ENCODE data around the gene PCDHGA5.
"Not testable (repeated sequence)": the region's sequence is repeated elsewhere in the genome, so short reads cannot be mapped to it uniquely, and the experiment has no call there.

PCDHGA5 gene

DNA sequence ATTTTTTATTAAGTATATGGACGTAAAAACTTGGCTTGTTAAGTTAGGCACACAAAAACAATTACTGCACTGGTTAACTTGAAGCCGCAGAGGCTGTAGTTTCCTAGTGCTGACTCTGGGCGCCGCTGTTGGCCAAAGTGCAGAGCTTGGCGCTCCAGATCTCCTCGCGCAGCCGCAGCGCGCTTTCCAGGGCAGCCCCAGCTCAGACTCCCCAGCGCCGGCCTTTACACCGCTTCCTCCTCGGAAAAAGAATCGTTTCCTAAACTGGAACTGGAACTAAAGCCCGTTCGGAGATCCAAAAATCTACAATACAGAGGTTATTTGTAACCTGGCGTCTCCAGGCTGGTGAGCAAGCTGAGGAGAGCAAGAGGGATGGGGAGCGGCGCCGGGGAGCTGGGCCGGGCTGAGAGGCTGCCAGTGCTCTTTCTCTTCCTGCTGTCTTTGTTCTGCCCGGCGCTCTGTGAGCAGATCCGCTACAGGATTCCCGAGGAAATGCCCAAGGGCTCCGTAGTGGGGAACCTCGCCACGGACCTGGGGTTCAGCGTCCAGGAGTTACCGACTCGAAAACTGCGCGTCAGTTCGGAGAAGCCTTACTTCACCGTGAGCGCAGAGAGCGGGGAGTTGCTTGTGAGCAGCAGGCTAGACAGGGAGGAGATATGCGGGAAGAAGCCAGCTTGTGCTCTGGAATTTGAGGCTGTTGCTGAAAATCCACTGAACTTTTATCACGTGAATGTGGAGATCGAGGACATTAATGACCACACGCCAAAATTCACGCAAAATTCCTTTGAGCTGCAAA is 34.0 kb downstream of the PCDHGA5 start, which contains the start of gene PCDHGB5:
PCDHGB5 (plus strand) TSS at position 192 of the 796 bp plus-strand sequence; CDS start at position 373, 181 bp downstream.
- Histone ChIP-seq H3K36me3 (ENCODE audit: low read depth) (peaks cover 14% of the 10 kb centered on the region), H3K9me3 (ENCODE audit: severe bottlenecking) (peaks cover 38% of the 10 kb centered on the region), H3K4me3 (ENCODE audit: severe bottlenecking) (peak within 1 kb of the TSS; percentile 16), H3K27me3 (ENCODE audit: insufficient read depth, poor library complexity, severe bottlenecking) (peaks cover 20% of the 10 kb centered on the region)
- TF ChIP-seq CTCF (IDR thresholded peaks at IDR 0.05; ENCODE audit: poor library complexity, severe bottlenecking), result peak; percentile 86
- not testable (repeated sequence) for H3K27ac ChIP-seq (ENCODE audit: poor library complexity, severe bottlenecking); DNase-seq (ENCODE audit: low spot score); H3K4me1 ChIP-seq (ENCODE audit: insufficient read depth, poor library complexity, severe bottlenecking)
- peak; percentile 90 for ATAC-seq (ENCODE audit: low read depth)

- Histone ChIP-seq H3K27ac (ENCODE audit: poor library complexity, severe bottlenecking) (no peak overlapping the region), H3K36me3 (ENCODE audit: low read depth) (peaks cover 14% of the 10 kb centered on the region), H3K27me3 (ENCODE audit: insufficient read depth, poor library complexity, severe bottlenecking) (peaks cover 20% of the 10 kb centered on the region), H3K4me3 (ENCODE audit: severe bottlenecking) (no peak overlapping the region), H3K4me1 (ENCODE audit: insufficient read depth, poor library complexity, severe bottlenecking) (no peaks in the 10 kb centered on the region), H3K9me3 (ENCODE audit: severe bottlenecking) (peaks cover 34% of the 10 kb centered on the region)
- no peak for DNase-seq (ENCODE audit: low spot score)
- TF ChIP-seq CTCF (IDR thresholded peaks at IDR 0.05; ENCODE audit: poor library complexity, severe bottlenecking), result no peak
- no peak for ATAC-seq (ENCODE audit: low read depth)
Measured at GRCh38 chr5:141398608-141399007, 34.6 kb downstream of the PCDHGA5 start.

- Histone ChIP-seq H3K4me3 (ENCODE audit: severe bottlenecking) (no peak overlapping the region), H3K27me3 (ENCODE audit: insufficient read depth, poor library complexity, severe bottlenecking) (peaks cover 20% of the 10 kb centered on the region), H3K4me1 (ENCODE audit: insufficient read depth, poor library complexity, severe bottlenecking) (no peaks in the 10 kb centered on the region), H3K9me3 (ENCODE audit: severe bottlenecking) (peaks cover 27% of the 10 kb centered on the region), H3K36me3 (ENCODE audit: low read depth) (peaks cover 14% of the 10 kb centered on the region), H3K27ac (ENCODE audit: poor library complexity, severe bottlenecking) (no peak overlapping the region)
- DNase-seq (ENCODE audit: low spot score), result no peak
- no peak for TF ChIP-seq CTCF (IDR thresholded peaks at IDR 0.05; ENCODE audit: poor library complexity, severe bottlenecking)
- ATAC-seq (ENCODE audit: low read depth), result no peak
Measured at GRCh38 chr5:141399555-141400258, 35.7 kb downstream of the PCDHGA5 start.

DNA sequence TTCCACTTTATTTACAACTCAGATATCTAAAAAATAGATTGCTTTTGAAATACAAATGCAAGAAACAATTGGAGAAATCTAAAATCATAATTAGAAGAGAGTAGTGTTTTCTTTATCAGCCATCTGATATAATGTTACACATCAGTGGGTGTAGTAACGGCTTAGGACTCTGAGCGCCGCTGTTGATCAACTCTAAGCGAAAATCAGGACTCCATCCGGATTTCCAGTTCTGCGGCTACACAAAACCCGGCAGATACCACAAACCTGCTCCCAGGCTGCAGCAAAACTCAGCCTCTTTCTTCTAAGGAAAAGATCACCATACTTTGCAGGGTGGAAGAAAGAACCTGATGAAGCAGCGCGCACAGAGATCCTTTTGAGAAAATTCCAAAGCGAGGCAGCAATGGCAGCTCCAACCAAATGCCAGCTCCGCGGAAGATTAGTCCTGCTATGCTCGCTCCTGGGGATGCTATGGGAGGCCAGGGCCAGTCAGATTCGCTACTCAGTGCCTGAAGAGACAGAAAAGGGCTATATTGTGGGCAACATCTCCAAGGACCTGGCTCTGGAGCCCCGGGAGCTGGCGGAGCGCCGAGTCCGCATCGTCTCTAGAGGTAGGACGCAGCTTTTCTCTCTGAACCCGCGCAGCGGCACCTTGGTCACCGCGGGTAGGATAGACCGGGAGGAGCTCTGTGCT is 38.7 kb downstream of the PCDHGA5 start, which contains the start of gene PCDHGA9:
PCDHGA9 (plus strand) TSS at position 226 of the 691 bp plus-strand sequence; CDS start at position 401, 175 bp downstream.
- ATAC-seq (ENCODE audit: low read depth) (peak; percentile 42; the same call in 1 of the 3 replicates), DNase-seq (ENCODE audit: low spot score) (no peak)
- peaks cover 16% of the 10 kb centered on the region for H3K27me3 ChIP-seq (ENCODE audit: insufficient read depth, poor library complexity, severe bottlenecking)
- H3K27ac ChIP-seq (ENCODE audit: poor library complexity, severe bottlenecking), result no peak within 1 kb of the TSS
- H3K36me3 ChIP-seq (ENCODE audit: low read depth), result peaks cover 14% of the 10 kb centered on the region
- H3K4me1 ChIP-seq (ENCODE audit: insufficient read depth, poor library complexity, severe bottlenecking), result peaks cover 3% of the 10 kb centered on the region
- H3K9me3 ChIP-seq (ENCODE audit: severe bottlenecking), result peaks cover 31% of the 10 kb centered on the region
- H3K4me3 ChIP-seq (ENCODE audit: severe bottlenecking), result peak within 1 kb of the TSS; percentile 20
- TF ChIP-seq CTCF (IDR thresholded peaks at IDR 0.05; ENCODE audit: poor library complexity, severe bottlenecking), result peak; percentile 53

Measured in RWPE2 (cell line).